Caco-2 (cell line): ENCODE results near the gene DIAPH1. TPM values are rescaled to one million over a fixed set of nuclear protein-coding genes. Genes with fewer than 3 reads are reported as not detected.

Source experiments
- BruUV-seq: library from RNA; stranded (reverse); fragments of 400-500 nt; replicated peaks from 2 replicates; lab custom pipeline; 2021; lab: Mats Ljungman, UMichigan
- CTCF ChIA-PET: fragments of 300-600 bp; sonication (Branson Sonifier 250); formaldehyde crosslinking; loops from one replicate; lab custom pipeline; 2022; ENCODE audit warnings: antibody characterized with exemption; lab: Charles Lee
- POLR2A ChIA-PET: fragments of 300-600 bp; sonication (Branson Sonifier 250); formaldehyde crosslinking; loops from one replicate; lab custom pipeline; 2022; ENCODE audit warnings: antibody characterized with exemption; lab: Charles Lee
- DNase-seq, 2 experiments: peaks; one replicate each; pipeline versions ENCODE4 v3.0.0 to v3.0.0-alpha.2; 2020 to 2022
- H3K27me3 ChIP-seq: replicated peaks from 2 replicates; pipeline ENCODE4 v1.6.0; 2011; ENCODE audit warnings: low read length; ENCODE audit not compliant: control insufficient read depth, insufficient read depth
- H3K36me3 ChIP-seq: 2 replicates; pipeline ENCODE4 v1.5.1; 2011; ENCODE audit warnings: low read length; ENCODE audit not compliant: control insufficient read depth, insufficient read depth
- H3K4me1 ChIP-seq: fragments of 250-450 bp; sonication (Bioruptor Pico); 2 replicates; pipeline ENCODE4 v1.5.1; 2020; ENCODE audit warnings: mild to moderate bottlenecking
- H3K4me3 ChIP-seq: 2 replicates; pipeline ENCODE4 v1.5.1; 2011; ENCODE audit warnings: low read depth, mild to moderate bottlenecking, control low read depth, low read length
- H3K9me3 ChIP-seq: fragments of 250-450 bp; sonication (Bioruptor Pico); 2 replicates; pipeline ENCODE4 v1.5.1; 2020; ENCODE audit warnings: mild to moderate bottlenecking, moderate library complexity
- H3K27ac Mint-ChIP-seq: one replicate; pipeline ENCODE4 v1.8.0; 2022; ENCODE audit warnings: mixed read lengths; ENCODE audit not compliant: unreplicated experiment
- H3K27me3 Mint-ChIP-seq: one replicate; pipeline ENCODE4 v1.8.0; 2022; ENCODE audit warnings: mixed read lengths; ENCODE audit not compliant: insufficient read depth, unreplicated experiment
- H3K36me3 Mint-ChIP-seq: one replicate; pipeline ENCODE4 v1.8.0; 2022; ENCODE audit warnings: mild to moderate bottlenecking, mixed read lengths; ENCODE audit not compliant: insufficient read depth, unreplicated experiment
- H3K4me1 Mint-ChIP-seq: one replicate; pipeline ENCODE4 v1.8.0; 2022; ENCODE audit warnings: low read depth, mixed read lengths; ENCODE audit not compliant: unreplicated experiment
- H3K4me3 Mint-ChIP-seq: one replicate; pipeline ENCODE4 v1.8.0; 2022; ENCODE audit warnings: mild to moderate bottlenecking, moderate library complexity, mixed read lengths; ENCODE audit not compliant: unreplicated experiment
- H3K9me3 Mint-ChIP-seq: one replicate; pipeline ENCODE4 v1.8.0; 2022; ENCODE audit warnings: mixed read lengths; ENCODE audit not compliant: unreplicated experiment
- intact Hi-C: fragments of 100-400 bp; cut with micrococcal nuclease; formaldehyde crosslinking; loops from one replicate; pipeline ENCODE4 v1.10.0; 2022; ENCODE audit not compliant: unreplicated experiment
- total RNA-seq: library from RNA; stranded (reverse); gene quantifications from 2 replicates; pipeline ENCODE4 v1.2.3, GENCODE V29; 2022
- TF ChIP-seq, protein P1 (sequence below), 2 experiments: fragments of 200-600 bp in 1 of 2; IDR thresholded peaks; 1 replicate in 1 of 2; 2 replicates in 1 of 2; pipeline versions ENCODE4 v1.5.1 to v1.8.0; 2011 to 2022; ENCODE audit warnings: antibody characterized with exemption in 1 of 2, control low read depth in 1 of 2, inconsistent platforms in 1 of 2, low read depth in 1 of 2, low read length in 1 of 2, mild to moderate bottlenecking in 1 of 2, moderate library complexity in 1 of 2; ENCODE audit not compliant: insufficient read depth in 1 of 2, severe bottlenecking in 1 of 2, unreplicated experiment in 1 of 2

DIAPH1 gene
- total RNA-seq, 1 experiment from 2014 or later: 161 TPM

GRCh38 chr5:141585594-141585993 lies 33.2 kb downstream of the DIAPH1 start:
- no peaks in the 10 kb centered on the region for H3K27me3 ChIP-seq
- Mint-ChIP-seq H3K27me3 (no peaks in the 10 kb centered on the region), H3K27ac (no peak overlapping the region), H3K9me3 (no peaks in the 10 kb centered on the region), H3K4me1 (peaks cover 12% of the 10 kb centered on the region), H3K4me3 (no peak overlapping the region), H3K36me3 (peaks cover 88% of the 10 kb centered on the region)
- BruUV-seq: no TSS peak
- H3K4me3 ChIP-seq: no peak overlapping the region
- peaks cover 5% of the 10 kb centered on the region for H3K36me3 ChIP-seq
- peaks cover 7% of the 10 kb centered on the region for H3K4me1 ChIP-seq
- intact Hi-C loops: no loop called here
- CTCF ChIA-PET: no interaction called here
- no peak for DNase-seq
- H3K9me3 ChIP-seq: no peaks in the 10 kb centered on the region
- TF ChIP-seq, protein P1, sequence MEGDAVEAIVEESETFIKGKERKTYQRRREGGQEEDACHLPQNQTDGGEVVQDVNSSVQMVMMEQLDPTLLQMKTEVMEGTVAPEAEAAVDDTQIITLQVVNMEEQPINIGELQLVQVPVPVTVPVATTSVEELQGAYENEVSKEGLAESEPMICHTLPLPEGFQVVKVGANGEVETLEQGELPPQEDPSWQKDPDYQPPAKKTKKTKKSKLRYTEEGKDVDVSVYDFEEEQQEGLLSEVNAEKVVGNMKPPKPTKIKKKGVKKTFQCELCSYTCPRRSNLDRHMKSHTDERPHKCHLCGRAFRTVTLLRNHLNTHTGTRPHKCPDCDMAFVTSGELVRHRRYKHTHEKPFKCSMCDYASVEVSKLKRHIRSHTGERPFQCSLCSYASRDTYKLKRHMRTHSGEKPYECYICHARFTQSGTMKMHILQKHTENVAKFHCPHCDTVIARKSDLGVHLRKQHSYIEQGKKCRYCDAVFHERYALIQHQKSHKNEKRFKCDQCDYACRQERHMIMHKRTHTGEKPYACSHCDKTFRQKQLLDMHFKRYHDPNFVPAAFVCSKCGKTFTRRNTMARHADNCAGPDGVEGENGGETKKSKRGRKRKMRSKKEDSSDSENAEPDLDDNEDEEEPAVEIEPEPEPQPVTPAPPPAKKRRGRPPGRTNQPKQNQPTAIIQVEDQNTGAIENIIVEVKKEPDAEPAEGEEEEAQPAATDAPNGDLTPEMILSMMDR (IDR thresholded peaks at IDR 0.05; ENCODE audit: insufficient read depth in 1 of 2, low read depth in 1 of 2, low read length in 1 of 2, severe bottlenecking in 1 of 2, unreplicated experiment in 1 of 2): no peak
- POLR2A ChIA-PET: no interaction called here

GRCh38 chr5:141574122-141574510 lies 44.7 kb downstream of the DIAPH1 start:
- BruUV-seq: no TSS peak
- Mint-ChIP-seq H3K27me3 (no peaks in the 10 kb centered on the region), H3K4me3 (no peak overlapping the region), H3K36me3 (peaks cover 88% of the 10 kb centered on the region), H3K9me3 (no peaks in the 10 kb centered on the region), H3K4me1 (no peaks in the 10 kb centered on the region), H3K27ac (no peak overlapping the region)
- H3K27me3 ChIP-seq: no peaks in the 10 kb centered on the region
- DNase-seq: no peak
- CTCF ChIA-PET: no interaction called here
- no peak overlapping the region for H3K4me3 ChIP-seq
- intact Hi-C loops: no loop called here
- TF ChIP-seq, protein P1 (IDR thresholded peaks at IDR 0.05; ENCODE audit: insufficient read depth in 1 of 2, low read depth in 1 of 2, low read length in 1 of 2, severe bottlenecking in 1 of 2, unreplicated experiment in 1 of 2): no peak
- no peaks in the 10 kb centered on the region for H3K4me1 ChIP-seq
- POLR2A ChIA-PET: no interaction called here
- no peaks in the 10 kb centered on the region for H3K9me3 ChIP-seq
- H3K36me3 ChIP-seq: peaks cover 7% of the 10 kb centered on the region

GRCh38 chr5:141573489-141574121 lies 45.2 kb downstream of the DIAPH1 start:
- Mint-ChIP-seq H3K27me3 (no peaks in the 10 kb centered on the region), H3K36me3 (peaks cover 88% of the 10 kb centered on the region), H3K4me3 (no peak overlapping the region), H3K27ac (no peak overlapping the region), H3K4me1 (no peaks in the 10 kb centered on the region), H3K9me3 (no peaks in the 10 kb centered on the region)
- no peak for DNase-seq
- ChIA-PET CTCF (no interaction called here), POLR2A (no interaction called here)
- H3K36me3 ChIP-seq: peaks cover 7% of the 10 kb centered on the region
- TF ChIP-seq, protein P1 (IDR thresholded peaks at IDR 0.05; ENCODE audit: insufficient read depth in 1 of 2, low read depth in 1 of 2, low read length in 1 of 2, severe bottlenecking in 1 of 2, unreplicated experiment in 1 of 2): no peak
- no TSS peak for BruUV-seq
- no peaks in the 10 kb centered on the region for H3K4me1 ChIP-seq
- H3K9me3 ChIP-seq: no peaks in the 10 kb centered on the region
- no peaks in the 10 kb centered on the region for H3K27me3 ChIP-seq
- no peak overlapping the region for H3K4me3 ChIP-seq
- intact Hi-C loops: no loop called here
